BJ (cell line): ENCODE data around the gene EXTL1. TPM values are rescaled to one million over a fixed set of nuclear protein-coding genes. Genes with fewer than 3 reads are reported as not detected.
A peak's percentile ranks its signal among the peaks of the same experiment; 100 is the strongest.

Experiments used
- CTCF ChIA-PET: fragments of 350-600 bp; formaldehyde crosslinking; extraction: SDS; loops from one replicate; lab custom pipeline; 2021; ENCODE audit warnings: antibody characterized with exemption, inconsistent platforms; lab: Yijun Ruan, JAX
- POLR2A ChIA-PET: fragments of 300-600 bp; sonication (Branson Sonifier 250); formaldehyde crosslinking; extraction: SDS; loops from one replicate; lab custom pipeline; 2021; ENCODE audit warnings: antibody characterized with exemption; lab: Charles Lee
- DNase-seq: peaks from one replicate; pipeline ENCODE4 v3.0.0-alpha.2; 2011; ENCODE audit warnings: low read depth
- H3K27me3 ChIP-seq: 2 replicates; pipeline ENCODE4 v1.6.0; 2011; ENCODE audit warnings: low read length; ENCODE audit not compliant: control insufficient read depth, insufficient read depth
- H3K36me3 ChIP-seq: 2 replicates; pipeline ENCODE4 v1.5.1; 2011; ENCODE audit warnings: low read length; ENCODE audit not compliant: control insufficient read depth, insufficient read depth
- H3K4me3 ChIP-seq: 2 replicates; pipeline ENCODE4 v1.5.1; 2011; ENCODE audit warnings: low read depth, mild to moderate bottlenecking, control low read depth, low read length
- CTCF ChIP-seq: IDR thresholded peaks from 2 replicates; pipeline ENCODE4 v1.5.1; 2011; ENCODE audit warnings: low read depth, mild to moderate bottlenecking, control low read depth, inconsistent platforms, low read length, moderate library complexity; ENCODE audit not compliant: insufficient read depth
- polyA plus RNA-seq: library from polyadenylated mRNA; depleted of rRNA; stranded (reverse); fragments of >200 nt; gene quantifications from 2 replicates; pipeline ENCODE4 v1.2.3, GENCODE V29; 2011

EXTL1 gene
- polyA plus RNA-seq, 1 experiment = 5.0 TPM

GRCh38 chr1:25997828-25998761 lies 23.5 kb upstream of the EXTL1 start, which contains the start of gene PAFAH2:
PAFAH2 (minus strand) TSS chr1:25998063; CDS start chr1:25990816, 7,247 bp downstream.
- Histone ChIP-seq H3K27me3 (no peaks in the 10 kb centered on the region), H3K36me3 (no peaks in the 10 kb centered on the region), H3K4me3 (peak within 1 kb of the TSS; percentile 49)
- POLR2A ChIA-PET = interaction anchor here (0.6 to 1.7 kb wide), 5 partner anchors 38 to 107 kb away, joined by 3 to 22 read pairs (median 6); no protein-coding TSS in a partner anchor
- DNase-seq = peak; percentile 96
- peak; percentile 98 for TF ChIP-seq CTCF
- CTCF ChIA-PET = interaction anchor here (0.7 to 12.7 kb wide), 32 partner anchors 10 to 389 kb away, joined by 3 to 308 read pairs (median 3); partner anchors contain the start of gene STMN1

GRCh38 chr1:25999041-25999800 lies 22.4 kb upstream of the EXTL1 start:
- ChIA-PET CTCF (interaction anchor here (0.7 to 12.7 kb wide), 7 partner anchors 12 to 125 kb away, joined by 3 to 308 read pairs (median 3); partner anchors contain the start of gene STMN1), POLR2A (no interaction called here)

GRCh38 chr1:26003262-26003661 lies 18.3 kb upstream of the EXTL1 start:
- TF ChIP-seq CTCF = no peak
- POLR2A ChIA-PET = no interaction called here
- CTCF ChIA-PET = interaction anchor here (1.4 to 12.7 kb wide), 3 partner anchors 8 to 103 kb away, joined by 3 to 308 read pairs (median 6); partner anchors contain the start of gene STMN1

More at GRCh38 chr1:25999041-25999800, 22.4 kb upstream of the EXTL1 start:
- Histone ChIP-seq H3K4me3 (no peak overlapping the region), H3K27me3 (no peaks in the 10 kb centered on the region), H3K36me3 (no peaks in the 10 kb centered on the region)
- no peak for DNase-seq
- no peak for TF ChIP-seq CTCF

GRCh38 chr1:26003756-26004155 lies 17.8 kb upstream of the EXTL1 start:
- Histone ChIP-seq H3K4me3 (no peak overlapping the region), H3K27me3 (no peaks in the 10 kb centered on the region), H3K36me3 (no peaks in the 10 kb centered on the region)
- POLR2A ChIA-PET = no interaction called here
- CTCF ChIA-PET = interaction anchor here (2.4 to 12.7 kb wide), 2 partner anchors 20 to 103 kb away, joined by 6 to 308 read pairs; partner anchors contain the start of gene STMN1
- TF ChIP-seq CTCF = no peak
- no peak for DNase-seq

More at GRCh38 chr1:26003262-26003661, 18.3 kb upstream of the EXTL1 start:
- Histone ChIP-seq H3K4me3 (no peak overlapping the region), H3K36me3 (no peaks in the 10 kb centered on the region), H3K27me3 (no peaks in the 10 kb centered on the region)
- no peak for DNase-seq
